Sigmoid colon (tissue), 4 donors: ENCODE measurements around the gene PPT1.

ENCODE experiments used
- EP300 ChIP-seq, 4 donors: sonication (generic); formaldehyde crosslinking; IDR thresholded peaks; one replicate each; pipeline ENCODE4 v1.6.1; 2017; ENCODE audit warnings: antibody characterized with exemption in 4 of 4
- POLR2A ChIP-seq, 2 donors: fragments of 450-650 bp; IDR thresholded peaks; one replicate each; pipeline ENCODE4 v1.6.1; 2016; ENCODE audit warnings: antibody characterized with exemption in 2 of 2, mild to moderate bottlenecking in 2 of 2, moderate library complexity in 2 of 2
- POLR2AphosphoS5 ChIP-seq, 4 donors: sonication (generic); formaldehyde crosslinking; IDR thresholded peaks; one replicate each; pipeline ENCODE4 v1.6.1; 2017; ENCODE audit warnings: antibody characterized with exemption in 4 of 4
- TF ChIP-seq, protein P1 (sequence below), 4 experiments: fragments of 450-650 bp in 3 of 4; fragments of 200-600 bp in 1 of 4; IDR thresholded peaks; one replicate each; pipeline ENCODE4 v1.5.1; 2016 to 2019; ENCODE audit warnings: antibody characterized with exemption in 4 of 4, mild to moderate bottlenecking in 3 of 4, moderate library complexity in 2 of 4

DNA sequence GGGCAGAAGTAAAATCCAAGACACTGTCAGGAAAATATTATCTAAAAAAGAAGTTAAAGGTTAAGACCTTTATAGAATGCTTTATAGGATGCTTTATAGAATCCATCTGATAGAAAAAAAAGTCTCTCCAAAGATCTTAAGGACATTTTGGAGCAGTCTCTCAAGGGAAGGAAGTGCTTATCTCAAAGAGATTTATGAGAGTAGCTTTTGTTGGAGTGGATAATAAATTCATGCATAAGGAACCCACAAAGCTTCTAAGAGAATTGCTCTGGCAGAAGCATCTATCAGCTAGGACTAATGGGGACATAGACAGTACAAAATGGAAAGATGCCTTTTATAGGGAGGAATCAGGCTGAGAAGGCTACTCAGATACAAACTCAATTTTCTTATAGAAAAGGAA lies 69.4 kb downstream of the PPT1 start:
- no peak for TF ChIP-seq POLR2A (IDR thresholded peaks at IDR 0.05)
- TF ChIP-seq, protein P1, sequence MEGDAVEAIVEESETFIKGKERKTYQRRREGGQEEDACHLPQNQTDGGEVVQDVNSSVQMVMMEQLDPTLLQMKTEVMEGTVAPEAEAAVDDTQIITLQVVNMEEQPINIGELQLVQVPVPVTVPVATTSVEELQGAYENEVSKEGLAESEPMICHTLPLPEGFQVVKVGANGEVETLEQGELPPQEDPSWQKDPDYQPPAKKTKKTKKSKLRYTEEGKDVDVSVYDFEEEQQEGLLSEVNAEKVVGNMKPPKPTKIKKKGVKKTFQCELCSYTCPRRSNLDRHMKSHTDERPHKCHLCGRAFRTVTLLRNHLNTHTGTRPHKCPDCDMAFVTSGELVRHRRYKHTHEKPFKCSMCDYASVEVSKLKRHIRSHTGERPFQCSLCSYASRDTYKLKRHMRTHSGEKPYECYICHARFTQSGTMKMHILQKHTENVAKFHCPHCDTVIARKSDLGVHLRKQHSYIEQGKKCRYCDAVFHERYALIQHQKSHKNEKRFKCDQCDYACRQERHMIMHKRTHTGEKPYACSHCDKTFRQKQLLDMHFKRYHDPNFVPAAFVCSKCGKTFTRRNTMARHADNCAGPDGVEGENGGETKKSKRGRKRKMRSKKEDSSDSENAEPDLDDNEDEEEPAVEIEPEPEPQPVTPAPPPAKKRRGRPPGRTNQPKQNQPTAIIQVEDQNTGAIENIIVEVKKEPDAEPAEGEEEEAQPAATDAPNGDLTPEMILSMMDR (IDR thresholded peaks at IDR 0.05): no peak
- no peak for TF ChIP-seq POLR2AphosphoS5 (IDR thresholded peaks at IDR 0.05)
- no peak for TF ChIP-seq EP300 (IDR thresholded peaks at IDR 0.05)
